Lower lobe of right lung (tissue), 2 donors: ENCODE results near the gene MALT1. TPM values are rescaled to one million over a fixed set of nuclear protein-coding genes. Genes with fewer than 3 reads are reported as not detected.

Experiments used
- ATAC-seq, 2 donors: fragments of 200-7000 bp; cut with Tn5 transposase; one replicate each; pipeline ENCODE4 v1.9.1; 2020 to 2022; ENCODE audit warnings: mild to moderate bottlenecking in 2 of 2, moderate library complexity in 2 of 2
- DNase-seq: peaks from one replicate; pipeline ENCODE4 v3.0.0-alpha.2; 2020
- H3K27ac ChIP-seq: fragments of 200-600 bp; one replicate; pipeline ENCODE4 v1.8.0; 2022
- H3K27me3 ChIP-seq: fragments of 200-600 bp; one replicate; pipeline ENCODE4 v1.8.0; 2022; ENCODE audit warnings: low read depth
- H3K36me3 ChIP-seq: fragments of 200-600 bp; one replicate; pipeline ENCODE4 v1.8.0; 2022; ENCODE audit warnings: mild to moderate bottlenecking
- H3K4me1 ChIP-seq: fragments of 200-600 bp; one replicate; pipeline ENCODE4 v1.8.0; 2022
- H3K4me3 ChIP-seq: fragments of 200-600 bp; one replicate; pipeline ENCODE4 v1.8.0; 2022; ENCODE audit warnings: mild to moderate bottlenecking
- H3K9me3 ChIP-seq: fragments of 200-600 bp; one replicate; pipeline ENCODE4 v1.8.0; 2022
- CTCF ChIP-seq: fragments of 200-600 bp; IDR thresholded peaks from one replicate; pipeline ENCODE4 v1.8.0; 2022; ENCODE audit warnings: antibody characterized with exemption, mild to moderate bottlenecking
- intact Hi-C: fragments of 100-400 bp; cut with DNase I; formaldehyde crosslinking; loops from one replicate; pipeline ENCODE4 v1.11.0; 2022
- total RNA-seq: library from RNA; stranded (reverse); fragmentation: NEBNext Ultra II Directional; extraction: Animal tissue kit (Norgen Biotek cat#: 25700); gene quantifications from one replicate; pipeline ENCODE4 v1.2.1, GENCODE V29; 2021
- donor health status: DM: no; HTN: yes; CAD: no; lungs with severe emphysema.

The MALT1 gene
- total RNA-seq, 1 donor from 2014 or later: 23.1 TPM

- intact Hi-C loops: no loop called here
- no peaks in the 10 kb centered on the region for H3K36me3 ChIP-seq
- H3K27me3 ChIP-seq: no peaks in the 10 kb centered on the region
- TF ChIP-seq CTCF: no peak
- no peak overlapping the region for H3K27ac ChIP-seq
- H3K9me3 ChIP-seq: no peaks in the 10 kb centered on the region
- H3K4me1 ChIP-seq: peaks cover 8% of the 10 kb centered on the region
- ATAC-seq (no peak), DNase-seq (no peak)
- H3K4me3 ChIP-seq: no peak overlapping the region
These were observed 5.1 kb upstream of the MALT1 start for GRCh38 chr18:58666176-58666575.

- peaks cover 17% of the 10 kb centered on the region for H3K4me1 ChIP-seq
These were observed 3.1 kb upstream of the MALT1 start for GRCh38 chr18:58668211-58668610.

GRCh38 chr18:58668897-58669296 is 2.4 kb upstream of the MALT1 start:
- TF ChIP-seq CTCF: no peak
- no peak overlapping the region for H3K4me3 ChIP-seq
- peaks cover 21% of the 10 kb centered on the region for H3K4me1 ChIP-seq
- H3K9me3 ChIP-seq: no peaks in the 10 kb centered on the region
- no peaks in the 10 kb centered on the region for H3K36me3 ChIP-seq
- intact Hi-C loops: no loop called here
- H3K27ac ChIP-seq: no peak overlapping the region
- DNase-seq (no peak), ATAC-seq (no peak)
- no peaks in the 10 kb centered on the region for H3K27me3 ChIP-seq

More at GRCh38 chr18:58668211-58668610, 3.1 kb upstream of the MALT1 start:
- no peaks in the 10 kb centered on the region for H3K36me3 ChIP-seq
- TF ChIP-seq CTCF: no peak
- ATAC-seq (no peak), DNase-seq (no peak)
- no peak overlapping the region for H3K27ac ChIP-seq
- no peaks in the 10 kb centered on the region for H3K9me3 ChIP-seq
- H3K4me3 ChIP-seq: no peak overlapping the region
- H3K27me3 ChIP-seq: no peaks in the 10 kb centered on the region
- intact Hi-C loops: no loop called here

- peak overlapping the region; percentile 70 for H3K4me3 ChIP-seq
- DNase-seq: no peak
- no peak for TF ChIP-seq CTCF
- ATAC-seq: peak; percentile 40 to 67
- no peaks in the 10 kb centered on the region for H3K36me3 ChIP-seq
- no peaks in the 10 kb centered on the region for H3K27me3 ChIP-seq
- H3K27ac ChIP-seq: peak overlapping the region; percentile 96
- no peaks in the 10 kb centered on the region for H3K9me3 ChIP-seq
- H3K4me1 ChIP-seq: peaks cover 25% of the 10 kb centered on the region
- intact Hi-C loops: no loop called here
These were observed 1.4 kb upstream of the MALT1 start for GRCh38 chr18:58669731-58670378.

GRCh38 chr18:58670404-58671110 is 708 bp upstream of the MALT1 start:
- H3K4me1 ChIP-seq: peaks cover 25% of the 10 kb centered on the region
- intact Hi-C loops: no loop called here
- ATAC-seq (no peak), DNase-seq (no peak)
- H3K4me3 ChIP-seq: peak overlapping the region; percentile 70
- no peak for TF ChIP-seq CTCF
- H3K27ac ChIP-seq: peak overlapping the region; percentile 96
- H3K36me3 ChIP-seq: no peaks in the 10 kb centered on the region
- H3K9me3 ChIP-seq: no peaks in the 10 kb centered on the region
- no peaks in the 10 kb centered on the region for H3K27me3 ChIP-seq
